ENCODE results near the gene RPL22.

Gene RPL22

DNA sequence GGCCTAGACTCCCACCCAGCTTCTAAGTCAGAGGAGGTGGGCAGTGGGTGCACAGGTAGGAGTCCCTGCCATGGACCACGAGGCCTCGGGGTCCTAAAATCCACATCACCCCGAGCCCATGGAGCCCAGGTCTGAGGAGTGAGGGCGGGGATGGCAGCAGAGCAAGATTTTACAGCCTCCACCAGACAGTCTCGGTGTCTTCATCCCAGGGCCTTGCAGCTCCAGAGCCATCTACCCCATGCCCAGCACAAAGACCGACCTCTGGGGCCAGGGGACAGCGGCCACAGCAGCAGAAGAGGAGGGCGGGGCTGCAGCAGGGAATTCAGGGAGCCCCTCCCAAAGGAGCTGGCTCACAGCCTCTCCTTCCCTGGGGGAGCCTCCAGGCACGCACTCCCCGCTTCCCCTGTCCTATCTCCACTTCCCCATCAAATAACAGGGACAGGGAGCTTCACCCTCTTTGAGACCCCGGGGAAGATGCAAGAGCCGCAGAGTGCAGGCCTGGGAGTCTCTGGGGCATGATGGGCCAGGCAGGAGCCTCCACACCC, 33.9 kb downstream of the RPL22 start:
- Histone ChIP-seq H3K14ac (ENCODE audit: low read length in 2 of 2) (no peak overlapping the region), H4K91ac (ENCODE audit: low read length) (no peak overlapping the region), H3K79me1 (replicated peaks; ENCODE audit: low read length, poor library complexity, severe bottlenecking) (no peaks in the 10 kb centered on the region), H2AK5ac (ENCODE audit: low read length, severe bottlenecking) (no peak overlapping the region), H3K4ac (ENCODE audit: low read depth in 1 of 2, low read length in 2 of 2) (no peak overlapping the region), H2BK15ac (ENCODE audit: low read depth, poor library complexity, severe bottlenecking) (no peak overlapping the region), H3K27me3 (ENCODE audit: control insufficient read depth in 1 of 2, insufficient read depth in 1 of 2, low read length in 2 of 2) (peaks cover 64 to 82% of the 10 kb centered on the region in 2 experiments), H3K4me1 (ENCODE audit: control insufficient read depth, insufficient read depth, low read depth, low read length) (peaks cover 2% of the 10 kb centered on the region), H3K23ac (ENCODE audit: low read length in 2 of 2) (no peak overlapping the region), H3K4me3 (ENCODE audit: insufficient read depth in 1 of 2, low read depth in 1 of 2, low read length in 2 of 2) (no peak overlapping the region), H3K4me2 (ENCODE audit: low read length, poor library complexity, severe bottlenecking) (no peak overlapping the region), H2BK120ac (ENCODE audit: low read depth, low read length) (no peak overlapping the region), H3K9ac (ENCODE audit: low read length) (no peak overlapping the region), H3K27ac (ENCODE audit: low read length, poor library complexity, severe bottlenecking) (no peak overlapping the region), H2BK12ac (ENCODE audit: low read length in 2 of 2) (no peak overlapping the region), H2BK5ac (ENCODE audit: low read depth, low read length, poor library complexity, severe bottlenecking) (no peak overlapping the region), H3K9me3 (ENCODE audit: control insufficient read depth, low read length) (no peaks in the 10 kb centered on the region), H4K8ac (ENCODE audit: low read length) (no peak overlapping the region), H2AFZ (ENCODE audit: low read depth, low read length) (no peak overlapping the region), H3K36me3 (ENCODE audit: control insufficient read depth in 1 of 2, insufficient read depth in 2 of 2, low read depth in 1 of 2, low read length in 2 of 2) (no peaks in the 10 kb centered on the region), H3K18ac (ENCODE audit: low read depth in 1 of 2, low read length in 2 of 2) (no peak overlapping the region)
- WGBS, result 70% methylated on average over 12 of the region's 12 CpGs
- DNase-seq, result no peak

- Histone ChIP-seq H3K18ac (ENCODE audit: low read depth in 1 of 2, low read length in 2 of 2) (no peak overlapping the region), H3K14ac (ENCODE audit: low read length in 2 of 2) (no peak overlapping the region), H2AFZ (ENCODE audit: low read depth, low read length) (no peak overlapping the region), H3K36me3 (ENCODE audit: control insufficient read depth in 1 of 2, insufficient read depth in 2 of 2, low read depth in 1 of 2, low read length in 2 of 2) (no peaks in the 10 kb centered on the region), H3K9ac (ENCODE audit: low read length) (no peak overlapping the region), H4K91ac (ENCODE audit: low read length) (no peak overlapping the region), H2BK120ac (ENCODE audit: low read depth, low read length) (no peak overlapping the region), H2AK5ac (ENCODE audit: low read length, severe bottlenecking) (no peak overlapping the region), H3K9me3 (ENCODE audit: control insufficient read depth, low read length) (no peaks in the 10 kb centered on the region), H3K27me3 (ENCODE audit: control insufficient read depth in 1 of 2, insufficient read depth in 1 of 2, low read length in 2 of 2) (peaks cover 65 to 80% of the 10 kb centered on the region in 2 experiments), H3K23ac (ENCODE audit: low read length in 2 of 2) (no peak overlapping the region), H2BK12ac (ENCODE audit: low read length in 2 of 2) (no peak overlapping the region), H4K8ac (ENCODE audit: low read length) (no peak overlapping the region), H3K4ac (ENCODE audit: low read depth in 1 of 2, low read length in 2 of 2) (no peak overlapping the region), H3K4me3 (ENCODE audit: insufficient read depth in 1 of 2, low read depth in 1 of 2, low read length in 2 of 2) (no peak overlapping the region), H3K4me1 (ENCODE audit: control insufficient read depth, insufficient read depth, low read depth, low read length) (peaks cover 2% of the 10 kb centered on the region), H3K27ac (ENCODE audit: low read length, poor library complexity, severe bottlenecking) (no peak overlapping the region), H2BK5ac (ENCODE audit: low read depth, low read length, poor library complexity, severe bottlenecking) (no peak overlapping the region), H3K4me2 (ENCODE audit: low read length, poor library complexity, severe bottlenecking) (no peak overlapping the region), H2BK15ac (ENCODE audit: low read depth, poor library complexity, severe bottlenecking) (no peak overlapping the region), H3K79me1 (replicated peaks; ENCODE audit: low read length, poor library complexity, severe bottlenecking) (no peaks in the 10 kb centered on the region)
- 83% methylated on average over 7 of the region's 7 CpGs for WGBS
- no peak for DNase-seq
Measured at GRCh38 chr1:6165027-6165426, 34.4 kb downstream of the RPL22 start.

DNA sequence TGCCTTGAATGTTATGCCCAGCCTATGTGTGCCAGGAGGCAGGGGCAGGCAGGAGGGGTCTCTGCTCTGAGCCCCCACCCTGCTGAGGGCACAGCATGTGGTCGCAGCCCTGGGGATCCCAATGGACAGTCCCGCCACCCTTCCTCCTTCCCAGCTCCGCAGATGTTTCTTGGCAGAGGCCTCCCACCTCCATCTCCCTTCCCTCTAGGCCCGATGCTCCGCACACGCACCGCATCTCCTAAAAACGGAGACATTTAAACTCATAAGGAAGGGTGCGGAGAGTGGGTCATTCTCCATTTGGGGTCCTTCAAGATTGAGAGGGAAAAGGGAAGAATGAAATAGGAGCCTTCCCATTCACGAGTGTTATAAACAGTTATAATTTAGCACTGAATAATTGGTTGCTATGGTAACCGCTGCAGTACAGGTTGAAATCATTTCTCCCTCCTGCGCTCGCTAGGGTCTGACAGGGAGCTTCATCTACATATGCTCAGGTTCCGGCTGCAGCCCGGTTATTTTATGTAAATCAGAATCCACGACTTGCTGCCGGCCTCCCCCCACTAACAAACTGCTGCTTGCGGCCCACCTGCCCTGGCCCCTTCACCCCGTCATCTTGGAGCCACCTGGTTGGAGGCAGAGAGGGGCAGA, 35.3 kb downstream of the RPL22 start:
- Histone ChIP-seq H3K4ac (ENCODE audit: low read depth in 1 of 2, low read length in 2 of 2) (no peak overlapping the region), H4K91ac (ENCODE audit: low read length) (no peak overlapping the region), H2BK15ac (ENCODE audit: low read depth, poor library complexity, severe bottlenecking) (no peak overlapping the region), H2BK120ac (ENCODE audit: low read depth, low read length) (no peak overlapping the region), H2AFZ (ENCODE audit: low read depth, low read length) (no peak overlapping the region), H3K79me1 (replicated peaks; ENCODE audit: low read length, poor library complexity, severe bottlenecking) (no peaks in the 10 kb centered on the region), H3K18ac (ENCODE audit: low read depth in 1 of 2, low read length in 2 of 2) (no peak overlapping the region), H2BK5ac (ENCODE audit: low read depth, low read length, poor library complexity, severe bottlenecking) (no peak overlapping the region), H3K4me1 (ENCODE audit: control insufficient read depth, insufficient read depth, low read depth, low read length) (peaks cover 2% of the 10 kb centered on the region), H3K36me3 (ENCODE audit: control insufficient read depth in 1 of 2, insufficient read depth in 2 of 2, low read depth in 1 of 2, low read length in 2 of 2) (no peaks in the 10 kb centered on the region), H2AK5ac (ENCODE audit: low read length, severe bottlenecking) (no peak overlapping the region), H2BK12ac (ENCODE audit: low read length in 2 of 2) (no peak overlapping the region), H3K27me3 (ENCODE audit: control insufficient read depth in 1 of 2, insufficient read depth in 1 of 2, low read length in 2 of 2) (peaks cover 66 to 78% of the 10 kb centered on the region in 2 experiments), H3K4me2 (ENCODE audit: low read length, poor library complexity, severe bottlenecking) (no peak overlapping the region), H3K14ac (ENCODE audit: low read length in 2 of 2) (no peak overlapping the region), H3K9me3 (ENCODE audit: control insufficient read depth, low read length) (no peaks in the 10 kb centered on the region), H3K23ac (ENCODE audit: low read length in 2 of 2) (no peak overlapping the region), H3K9ac (ENCODE audit: low read length) (no peak overlapping the region), H3K4me3 (ENCODE audit: insufficient read depth in 1 of 2, low read depth in 1 of 2, low read length in 2 of 2) (no peak overlapping the region), H4K8ac (ENCODE audit: low read length) (no peak overlapping the region), H3K27ac (ENCODE audit: low read length, poor library complexity, severe bottlenecking) (no peak overlapping the region)
- no peak for DNase-seq
- WGBS, result 86% methylated on average over 19 of the region's 19 CpGs

DNA sequence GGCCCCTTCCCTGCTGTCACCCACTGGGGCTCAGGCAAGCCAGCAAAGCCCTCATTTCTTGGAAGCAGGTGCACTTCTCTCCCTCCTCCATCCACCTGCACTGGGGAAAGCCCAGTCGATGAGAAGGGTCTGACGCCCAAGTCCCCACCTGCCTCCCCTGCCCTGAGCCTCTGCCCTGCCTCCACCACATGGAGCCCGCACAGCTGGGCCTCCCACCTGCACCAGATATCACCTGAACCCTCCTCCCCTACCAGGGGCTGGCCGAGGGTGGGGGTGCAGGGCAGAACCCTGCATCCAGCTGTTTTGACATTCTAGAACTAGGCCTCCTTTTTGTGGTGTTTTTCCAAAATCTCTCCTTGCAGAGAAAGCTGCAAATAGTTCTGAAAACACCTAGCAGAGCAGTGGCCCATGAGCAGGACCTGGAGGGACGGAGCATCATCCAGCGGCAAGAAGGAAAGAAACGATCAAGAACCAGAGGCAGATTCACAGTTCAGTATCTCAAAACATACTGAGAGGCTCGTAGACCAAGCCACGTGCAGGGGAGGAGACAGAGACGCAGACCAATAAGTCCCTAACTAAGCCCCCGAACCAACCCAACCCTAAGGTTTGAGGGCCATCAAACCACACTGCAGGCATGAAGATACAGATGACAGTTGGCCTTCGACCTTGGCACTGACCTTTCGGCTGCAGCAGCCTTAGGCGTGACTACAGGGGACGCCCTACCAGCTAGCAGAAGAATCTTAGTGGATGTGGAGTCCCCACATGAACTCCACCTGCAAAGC, 36.0 kb downstream of the RPL22 start:
- no peak overlapping the region for H3K23ac ChIP-seq (ENCODE audit: low read length in 2 of 2)
- H3K9me3 ChIP-seq (ENCODE audit: control insufficient read depth, low read length), result no peaks in the 10 kb centered on the region
- H3K18ac ChIP-seq (ENCODE audit: low read depth in 1 of 2, low read length in 2 of 2), result no peak overlapping the region
- WGBS, result 80% methylated on average over 15 of the region's 15 CpGs
- no peak overlapping the region for H2AK5ac ChIP-seq (ENCODE audit: low read length, severe bottlenecking)
- no peak overlapping the region for H2BK5ac ChIP-seq (ENCODE audit: low read depth, low read length, poor library complexity, severe bottlenecking)
- peaks cover 64 to 74% of the 10 kb centered on the region in 2 experiments for H3K27me3 ChIP-seq (ENCODE audit: control insufficient read depth in 1 of 2, insufficient read depth in 1 of 2, low read length in 2 of 2)
- no peak for DNase-seq
- H3K4me3 ChIP-seq (ENCODE audit: insufficient read depth in 1 of 2, low read depth in 1 of 2, low read length in 2 of 2), result no peak overlapping the region
- H3K36me3 ChIP-seq (ENCODE audit: control insufficient read depth in 1 of 2, insufficient read depth in 2 of 2, low read depth in 1 of 2, low read length in 2 of 2), result no peaks in the 10 kb centered on the region
- no peak overlapping the region for H3K27ac ChIP-seq (ENCODE audit: low read length, poor library complexity, severe bottlenecking)
- H3K4me1 ChIP-seq (ENCODE audit: control insufficient read depth, insufficient read depth, low read depth, low read length), result peaks cover 2% of the 10 kb centered on the region
- H3K4me2 ChIP-seq (ENCODE audit: low read length, poor library complexity, severe bottlenecking), result no peak overlapping the region
- no peak overlapping the region for H2BK12ac ChIP-seq (ENCODE audit: low read length in 2 of 2)
- no peak overlapping the region for H4K8ac ChIP-seq (ENCODE audit: low read length)
- H2BK15ac ChIP-seq (ENCODE audit: low read depth, poor library complexity, severe bottlenecking), result no peak overlapping the region
- no peak overlapping the region for H3K4ac ChIP-seq (ENCODE audit: low read depth in 1 of 2, low read length in 2 of 2)
- no peak overlapping the region for H3K14ac ChIP-seq (ENCODE audit: low read length in 2 of 2)
- H4K91ac ChIP-seq (ENCODE audit: low read length), result no peak overlapping the region
- H3K79me1 ChIP-seq (replicated peaks; ENCODE audit: low read length, poor library complexity, severe bottlenecking), result no peaks in the 10 kb centered on the region
- H2AFZ ChIP-seq (ENCODE audit: low read depth, low read length), result no peak overlapping the region
- H2BK120ac ChIP-seq (ENCODE audit: low read depth, low read length), result no peak overlapping the region
- H3K9ac ChIP-seq (ENCODE audit: low read length), result no peak overlapping the region

All from mesenchymal stem cell (in vitro differentiated cells and primary cell).